BE2C (cell line): Measurements from ENCODE around the gene ZHX3.

Experiments
- DNase-seq: peaks from one replicate; pipeline ENCODE4 v3.0.0-alpha.2; 2020
- H3K27me3 ChIP-seq: fragments of 250-450 bp; sonication (Bioruptor Pico); 2 replicates; pipeline ENCODE4 v1.5.1; 2020; ENCODE audit warnings: mild to moderate bottlenecking
- H3K36me3 ChIP-seq: fragments of 250-450 bp; sonication (Bioruptor Pico); 2 replicates; pipeline ENCODE4 v1.5.1; 2020; ENCODE audit warnings: mild to moderate bottlenecking
- H3K4me1 ChIP-seq: fragments of 250-450 bp; sonication (Bioruptor Pico); 2 replicates; pipeline ENCODE4 v1.5.1; 2020
- H3K4me3 ChIP-seq: 2 replicates; pipeline ENCODE4 v1.5.1; 2011; ENCODE audit warnings: low read depth, low read length
- H3K9me3 ChIP-seq: fragments of 250-450 bp; sonication (Bioruptor Pico); 2 replicates; pipeline ENCODE4 v1.5.1; 2020
- CTCF ChIP-seq: IDR thresholded peaks from 2 replicates; pipeline ENCODE4 v1.5.1; 2012; ENCODE audit warnings: mild to moderate bottlenecking, low read depth, low read length

The ZHX3 gene

GRCh38 chr20:41304002-41304401, 13.5 kb downstream of the ZHX3 start:
- no peaks in the 10 kb centered on the region for H3K4me1 ChIP-seq
- no peaks in the 10 kb centered on the region for H3K27me3 ChIP-seq
- no peak for DNase-seq
- no peak for TF ChIP-seq CTCF
- H3K36me3 ChIP-seq: no peaks in the 10 kb centered on the region
- H3K9me3 ChIP-seq: no peaks in the 10 kb centered on the region
- H3K4me3 ChIP-seq: no peak overlapping the region

GRCh38 chr20:41300886-41301285, 16.6 kb downstream of the ZHX3 start:
- TF ChIP-seq CTCF: no peak
- no peak overlapping the region for H3K4me3 ChIP-seq
- no peaks in the 10 kb centered on the region for H3K36me3 ChIP-seq
- H3K9me3 ChIP-seq: no peaks in the 10 kb centered on the region
- H3K27me3 ChIP-seq: no peaks in the 10 kb centered on the region
- no peaks in the 10 kb centered on the region for H3K4me1 ChIP-seq
- no peak for DNase-seq

GRCh38 chr20:41300383-41300782, 17.1 kb downstream of the ZHX3 start:
- no peaks in the 10 kb centered on the region for H3K27me3 ChIP-seq
- no peaks in the 10 kb centered on the region for H3K4me1 ChIP-seq
- no peaks in the 10 kb centered on the region for H3K36me3 ChIP-seq
- no peak overlapping the region for H3K4me3 ChIP-seq
- TF ChIP-seq CTCF: no peak
- DNase-seq: no peak
- no peaks in the 10 kb centered on the region for H3K9me3 ChIP-seq

- Histone ChIP-seq H3K4me1 (no peaks in the 10 kb centered on the region), H3K9me3 (no peaks in the 10 kb centered on the region), H3K4me3 (no peak overlapping the region), H3K36me3 (no peaks in the 10 kb centered on the region), H3K27me3 (no peaks in the 10 kb centered on the region)
- no peak for TF ChIP-seq CTCF
- DNase-seq: no peak
Observed at GRCh38 chr20:41299899-41300298, 17.6 kb downstream of the ZHX3 start.

- no peaks in the 10 kb centered on the region for H3K9me3 ChIP-seq
- no peak overlapping the region for H3K4me3 ChIP-seq
- DNase-seq: no peak
- no peak for TF ChIP-seq CTCF
- H3K36me3 ChIP-seq: no peaks in the 10 kb centered on the region
- no peaks in the 10 kb centered on the region for H3K4me1 ChIP-seq
- no peaks in the 10 kb centered on the region for H3K27me3 ChIP-seq
Observed at GRCh38 chr20:41293269-41294037, 24.1 kb downstream of the ZHX3 start.

GRCh38 chr20:41290804-41291389, 26.6 kb downstream of the ZHX3 start:
- no peak for DNase-seq

More at GRCh38 chr20:41290804-41291389, 26.6 kb downstream of the ZHX3 start:
- no peaks in the 10 kb centered on the region for H3K36me3 ChIP-seq
- H3K4me3 ChIP-seq: no peak overlapping the region
- no peaks in the 10 kb centered on the region for H3K9me3 ChIP-seq
- no peak for TF ChIP-seq CTCF
- H3K4me1 ChIP-seq: no peaks in the 10 kb centered on the region
- no peaks in the 10 kb centered on the region for H3K27me3 ChIP-seq
